HEK293 (cell line): Measurements from ENCODE around the gene CD28.

Experiments
- MEIS1 ChIP-seq: sonication (generic); formaldehyde crosslinking; IDR thresholded peaks from 2 replicates; pipeline ENCODE4 v1.8.1; 2022; ENCODE audit warnings: missing genetic modification reagents, mild to moderate bottlenecking, borderline replicate concordance
- ZBTB21 ChIP-seq: fragments of 450-650 bp; formaldehyde crosslinking; IDR thresholded peaks from 2 replicates; pipeline ENCODE4 v1.5.1; 2017; ENCODE audit warnings: missing biosample characterization, missing genetic modification characterization
- ZNF433 ChIP-seq: fragments of 450-650 bp; formaldehyde crosslinking; IDR thresholded peaks from 2 replicates; pipeline ENCODE4 v1.5.1; 2016; ENCODE audit warnings: missing biosample characterization, missing genetic modification characterization, low read depth
- ZNF585B ChIP-seq: fragments of 450-650 bp; formaldehyde crosslinking; IDR thresholded peaks from 2 replicates; pipeline ENCODE4 v1.5.1; 2016; ENCODE audit warnings: missing biosample characterization, missing genetic modification characterization
- ZNF785 ChIP-seq: fragments of 450-650 bp; formaldehyde crosslinking; IDR thresholded peaks from 2 replicates; pipeline ENCODE4 v1.5.1; 2016; ENCODE audit warnings: missing biosample characterization, missing genetic modification characterization
- TF ChIP-seq, protein P1 (sequence below): fragments of 450-650 bp; formaldehyde crosslinking; IDR thresholded peaks from 2 replicates; pipeline ENCODE4 v1.5.1; 2016; ENCODE audit warnings: missing biosample characterization, missing genetic modification characterization
- TF ChIP-seq, protein P2 (sequence below): fragments of 450-650 bp; formaldehyde crosslinking; IDR thresholded peaks from 2 replicates; pipeline ENCODE4; 2016; ENCODE audit warnings: missing biosample characterization, missing genetic modification characterization
- TF ChIP-seq, protein P3 (sequence below): fragments of 450-650 bp; formaldehyde crosslinking; IDR thresholded peaks from 2 replicates; pipeline ENCODE4 v1.5.1; 2017; ENCODE audit warnings: missing biosample characterization, missing genetic modification characterization

DNA sequence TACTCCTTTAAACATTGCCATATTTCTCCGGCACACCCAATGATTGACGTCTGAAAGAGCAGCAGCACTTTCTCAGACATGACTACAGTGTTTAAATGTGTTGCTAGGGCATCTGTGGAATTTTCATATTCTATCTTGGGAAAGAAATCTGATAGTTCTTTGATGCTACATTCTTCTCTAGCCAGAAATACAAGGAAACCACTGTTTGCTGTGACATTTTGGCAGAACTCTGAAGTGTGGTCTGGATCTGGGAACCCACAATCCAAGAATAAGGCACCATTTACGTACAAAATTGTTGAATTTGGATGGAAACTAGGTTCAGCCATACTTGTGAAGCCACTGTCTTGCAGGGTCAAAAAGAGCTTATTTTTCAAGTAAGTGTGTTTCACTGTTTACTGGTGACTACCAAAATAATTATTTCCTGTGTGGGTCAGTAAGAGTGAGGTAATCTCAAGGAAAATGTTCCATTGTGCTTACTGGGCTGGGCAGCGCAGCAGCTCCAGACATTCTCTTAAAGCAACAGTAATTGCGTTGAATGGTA lies 21.3 kb upstream of the CD28 start:
- TF ChIP-seq, protein P1, sequence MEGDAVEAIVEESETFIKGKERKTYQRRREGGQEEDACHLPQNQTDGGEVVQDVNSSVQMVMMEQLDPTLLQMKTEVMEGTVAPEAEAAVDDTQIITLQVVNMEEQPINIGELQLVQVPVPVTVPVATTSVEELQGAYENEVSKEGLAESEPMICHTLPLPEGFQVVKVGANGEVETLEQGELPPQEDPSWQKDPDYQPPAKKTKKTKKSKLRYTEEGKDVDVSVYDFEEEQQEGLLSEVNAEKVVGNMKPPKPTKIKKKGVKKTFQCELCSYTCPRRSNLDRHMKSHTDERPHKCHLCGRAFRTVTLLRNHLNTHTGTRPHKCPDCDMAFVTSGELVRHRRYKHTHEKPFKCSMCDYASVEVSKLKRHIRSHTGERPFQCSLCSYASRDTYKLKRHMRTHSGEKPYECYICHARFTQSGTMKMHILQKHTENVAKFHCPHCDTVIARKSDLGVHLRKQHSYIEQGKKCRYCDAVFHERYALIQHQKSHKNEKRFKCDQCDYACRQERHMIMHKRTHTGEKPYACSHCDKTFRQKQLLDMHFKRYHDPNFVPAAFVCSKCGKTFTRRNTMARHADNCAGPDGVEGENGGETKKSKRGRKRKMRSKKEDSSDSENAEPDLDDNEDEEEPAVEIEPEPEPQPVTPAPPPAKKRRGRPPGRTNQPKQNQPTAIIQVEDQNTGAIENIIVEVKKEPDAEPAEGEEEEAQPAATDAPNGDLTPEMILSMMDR, result no peak
- TF ChIP-seq ZNF585B (tag by site-specific recombination), result no peak
- TF ChIP-seq, protein P2, sequence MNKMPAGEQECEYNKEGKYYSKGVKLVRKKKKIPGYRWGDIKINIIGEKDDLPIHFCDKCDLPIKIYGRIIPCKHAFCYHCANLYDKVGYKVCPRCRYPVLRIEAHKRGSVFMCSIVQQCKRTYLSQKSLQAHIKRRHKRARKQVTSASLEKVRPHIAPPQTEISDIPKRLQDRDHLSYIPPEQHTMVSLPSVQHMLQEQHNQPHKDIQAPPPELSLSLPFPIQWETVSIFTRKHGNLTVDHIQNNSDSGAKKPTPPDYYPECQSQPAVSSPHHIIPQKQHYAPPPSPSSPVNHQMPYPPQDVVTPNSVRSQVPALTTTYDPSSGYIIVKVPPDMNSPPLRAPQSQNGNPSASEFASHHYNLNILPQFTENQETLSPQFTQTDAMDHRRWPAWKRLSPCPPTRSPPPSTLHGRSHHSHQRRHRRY (tag by site-specific recombination), result no peak
- TF ChIP-seq MEIS1, result no peak
- no peak for TF ChIP-seq ZNF785 (tag by site-specific recombination)
- TF ChIP-seq, protein P3, sequence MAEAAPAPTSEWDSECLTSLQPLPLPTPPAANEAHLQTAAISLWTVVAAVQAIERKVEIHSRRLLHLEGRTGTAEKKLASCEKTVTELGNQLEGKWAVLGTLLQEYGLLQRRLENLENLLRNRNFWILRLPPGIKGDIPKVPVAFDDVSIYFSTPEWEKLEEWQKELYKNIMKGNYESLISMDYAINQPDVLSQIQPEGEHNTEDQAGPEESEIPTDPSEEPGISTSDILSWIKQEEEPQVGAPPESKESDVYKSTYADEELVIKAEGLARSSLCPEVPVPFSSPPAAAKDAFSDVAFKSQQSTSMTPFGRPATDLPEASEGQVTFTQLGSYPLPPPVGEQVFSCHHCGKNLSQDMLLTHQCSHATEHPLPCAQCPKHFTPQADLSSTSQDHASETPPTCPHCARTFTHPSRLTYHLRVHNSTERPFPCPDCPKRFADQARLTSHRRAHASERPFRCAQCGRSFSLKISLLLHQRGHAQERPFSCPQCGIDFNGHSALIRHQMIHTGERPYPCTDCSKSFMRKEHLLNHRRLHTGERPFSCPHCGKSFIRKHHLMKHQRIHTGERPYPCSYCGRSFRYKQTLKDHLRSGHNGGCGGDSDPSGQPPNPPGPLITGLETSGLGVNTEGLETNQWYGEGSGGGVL (tag by site-specific recombination), result no peak
- TF ChIP-seq ZNF433 (tag by site-specific recombination), result no peak
- TF ChIP-seq ZBTB21 (tag by site-specific recombination), result no peak
